HEK293 (cell line): ENCODE measurements around the gene CENPM.

Experiments
- ATF2 ChIP-seq: fragments of 450-650 bp; formaldehyde crosslinking; IDR thresholded peaks from 2 replicates; pipeline ENCODE4 v1.5.1; 2016; ENCODE audit warnings: missing biosample characterization, missing genetic modification characterization, low read depth
- EGR2 ChIP-seq: fragments of 450-650 bp; formaldehyde crosslinking; IDR thresholded peaks from 2 replicates; pipeline ENCODE4 v1.5.1; 2016; ENCODE audit warnings: low read depth, missing biosample characterization, missing genetic modification characterization
- GLIS1 ChIP-seq: fragments of 450-650 bp; formaldehyde crosslinking; IDR thresholded peaks from 2 replicates; pipeline ENCODE4 v1.5.1; 2016; ENCODE audit warnings: missing biosample characterization, missing genetic modification characterization
- IKZF3 ChIP-seq: fragments of 450-650 bp; IDR thresholded peaks from 2 replicates; pipeline ENCODE4 v1.5.0; 2018; ENCODE audit warnings: missing biosample characterization, mild to moderate bottlenecking, missing genetic modification characterization, moderate library complexity
- INSM2 ChIP-seq: fragments of 450-650 bp; formaldehyde crosslinking; IDR thresholded peaks from 2 replicates; pipeline ENCODE4 v1.5.1; 2016; ENCODE audit warnings: missing biosample characterization, missing genetic modification characterization
- KLF1 ChIP-seq: fragments of 450-650 bp; formaldehyde crosslinking; IDR thresholded peaks from 2 replicates; pipeline ENCODE4 v1.5.1; 2016; ENCODE audit warnings: missing biosample characterization, missing genetic modification characterization
- OSR2 ChIP-seq: fragments of 450-650 bp; formaldehyde crosslinking; IDR thresholded peaks from 2 replicates; pipeline ENCODE4 v1.5.1; 2016; ENCODE audit warnings: missing biosample characterization, missing genetic modification characterization
- SETDB1 ChIP-seq: IDR thresholded peaks from one replicate; pipeline ENCODE4 v1.6.1; 2017; ENCODE audit warnings: mild to moderate bottlenecking, low read length, moderate library complexity, mixed read lengths; ENCODE audit not compliant: insufficient read length
- TRIM28 ChIP-seq: IDR thresholded peaks from 2 replicates; pipeline ENCODE4 v1.6.1; 2011; ENCODE audit warnings: low read length, control low read depth, borderline replicate concordance
- ZNF132 ChIP-seq: fragments of 450-650 bp; formaldehyde crosslinking; IDR thresholded peaks from 2 replicates; pipeline ENCODE4 v1.5.1; 2017; ENCODE audit warnings: missing biosample characterization, missing genetic modification characterization, borderline replicate concordance
- ZNF211 ChIP-seq: fragments of 450-650 bp; formaldehyde crosslinking; IDR thresholded peaks from 2 replicates; pipeline ENCODE4 v1.5.1; 2016; ENCODE audit warnings: low read depth, missing biosample characterization, missing genetic modification characterization
- ZNF23 ChIP-seq: fragments of 450-650 bp; formaldehyde crosslinking; IDR thresholded peaks from 2 replicates; pipeline ENCODE4 v1.5.1; 2016; ENCODE audit warnings: missing biosample characterization, missing genetic modification characterization, borderline replicate concordance
- ZNF274 ChIP-seq, 2 experiments: fragments of 200-500 bp in 1 of 2; fragments of 450-650 bp in 1 of 2; sonication (Bioruptor generic) in 1 of 2; formaldehyde crosslinking in 1 of 2; IDR thresholded peaks; 2 replicates each; pipeline versions ENCODE4 v1.5.1 to v1.6.1; 2014 to 2016; ENCODE audit warnings: borderline replicate concordance in 1 of 2, inconsistent platforms in 1 of 2, low read length in 1 of 2, missing biosample characterization in 1 of 2, missing genetic modification characterization in 1 of 2
- ZNF398 ChIP-seq: fragments of 450-650 bp; formaldehyde crosslinking; IDR thresholded peaks from 2 replicates; pipeline ENCODE4 v1.5.1; 2017; ENCODE audit warnings: missing biosample characterization, missing genetic modification characterization
- ZNF404 ChIP-seq: fragments of 450-650 bp; formaldehyde crosslinking; IDR thresholded peaks from 2 replicates; pipeline ENCODE4 v1.5.1; 2017; ENCODE audit warnings: missing biosample characterization, missing genetic modification characterization
- ZNF426 ChIP-seq: fragments of 450-650 bp; formaldehyde crosslinking; IDR thresholded peaks from 2 replicates; pipeline ENCODE4 v1.5.1; 2017; ENCODE audit warnings: missing biosample characterization, missing genetic modification characterization, mild to moderate bottlenecking, inconsistent platforms, moderate library complexity
- ZNF521 ChIP-seq: fragments of 450-650 bp; formaldehyde crosslinking; IDR thresholded peaks from 2 replicates; pipeline ENCODE4 v1.5.1; 2017; ENCODE audit warnings: missing biosample characterization, mild to moderate bottlenecking, missing genetic modification characterization
- ZNF549 ChIP-seq: fragments of 450-650 bp; IDR thresholded peaks from 2 replicates; pipeline ENCODE4 v1.5.1; 2018; ENCODE audit warnings: missing biosample characterization, missing genetic modification characterization, mild to moderate bottlenecking, inconsistent platforms, moderate library complexity
- ZNF561 ChIP-seq: fragments of 450-650 bp; IDR thresholded peaks from 2 replicates; pipeline ENCODE4 v1.5.1; 2018; ENCODE audit warnings: missing biosample characterization, missing genetic modification characterization, borderline replicate concordance
- ZSCAN16 ChIP-seq: fragments of 450-650 bp; formaldehyde crosslinking; IDR thresholded peaks from 2 replicates; pipeline ENCODE4 v1.5.1; 2016; ENCODE audit warnings: missing biosample characterization, missing genetic modification characterization
- ZSCAN30 ChIP-seq: fragments of 450-650 bp; IDR thresholded peaks from 2 replicates; pipeline ENCODE4 v1.5.1; 2018; ENCODE audit warnings: missing biosample characterization, mild to moderate bottlenecking, missing genetic modification characterization, moderate library complexity
- ZSCAN5A ChIP-seq: fragments of 450-650 bp; formaldehyde crosslinking; IDR thresholded peaks from 2 replicates; pipeline ENCODE4 v1.5.1; 2016; ENCODE audit warnings: missing biosample characterization, missing genetic modification characterization
- TF ChIP-seq, protein P1 (sequence below): fragments of 450-650 bp; formaldehyde crosslinking; IDR thresholded peaks from 2 replicates; pipeline ENCODE4 v1.5.1; 2016; ENCODE audit warnings: missing biosample characterization, missing genetic modification characterization
- TF ChIP-seq, protein P2 (sequence below): fragments of 450-650 bp; formaldehyde crosslinking; conservative IDR thresholded peaks from 2 replicates; pipeline ENCODE4 v1.5.1; 2016; ENCODE audit warnings: low read depth, missing biosample characterization, missing genetic modification characterization

Gene CENPM

DNA sequence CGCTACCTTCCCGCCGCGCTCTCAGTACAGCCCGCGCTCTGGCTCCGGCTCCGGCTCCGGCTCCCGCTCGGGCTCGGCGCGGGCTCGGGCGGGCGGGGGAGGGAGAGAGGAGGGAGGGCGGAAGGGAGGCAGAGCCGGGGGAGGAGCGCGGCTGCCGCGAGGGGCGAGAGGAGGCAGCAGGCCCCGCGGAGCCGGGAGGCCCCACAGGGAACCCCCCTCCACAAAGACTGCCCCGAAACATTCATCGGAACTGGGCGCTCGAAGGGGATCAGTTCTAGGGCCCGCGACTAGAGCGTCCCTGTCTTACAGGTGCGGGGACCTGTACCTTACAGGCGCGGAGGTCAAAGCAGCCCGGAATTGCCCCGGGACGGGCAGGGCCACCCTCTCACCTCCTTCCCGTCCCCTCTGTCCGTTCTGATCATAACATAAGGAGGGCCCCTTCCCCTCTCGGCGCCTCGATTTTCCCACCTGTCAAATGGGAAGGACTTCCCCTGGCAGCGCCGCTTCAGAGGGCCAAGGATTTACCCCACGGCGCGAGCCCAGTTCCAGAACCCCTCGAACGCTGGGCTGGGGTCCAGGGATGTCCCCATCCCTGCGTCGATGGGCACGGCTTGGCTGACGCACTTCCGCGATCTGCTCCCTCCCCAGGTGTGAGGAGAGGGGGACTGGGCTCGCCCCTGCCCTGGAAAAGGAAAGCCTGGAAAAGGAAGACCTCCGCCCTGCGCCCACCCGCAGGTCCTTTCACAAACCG, 31.7 kb downstream of the CENPM start, which contains the start of gene SHISA8 (continued):
- TF ChIP-seq ATF2 (tag by site-specific recombination) = no peak
- no peak for TF ChIP-seq ZSCAN30
- no peak for TF ChIP-seq ZSCAN5A (tag by site-specific recombination)
- no peak for TF ChIP-seq GLIS1 (tag by site-specific recombination)
- TF ChIP-seq ZSCAN16 (tag by site-specific recombination) = no peak
- TF ChIP-seq INSM2 (tag by site-specific recombination) = no peak
- TF ChIP-seq ZNF426 (tag by site-specific recombination) = no peak
- TF ChIP-seq OSR2 (tag by site-specific recombination) = no peak
- TF ChIP-seq, protein P1, sequence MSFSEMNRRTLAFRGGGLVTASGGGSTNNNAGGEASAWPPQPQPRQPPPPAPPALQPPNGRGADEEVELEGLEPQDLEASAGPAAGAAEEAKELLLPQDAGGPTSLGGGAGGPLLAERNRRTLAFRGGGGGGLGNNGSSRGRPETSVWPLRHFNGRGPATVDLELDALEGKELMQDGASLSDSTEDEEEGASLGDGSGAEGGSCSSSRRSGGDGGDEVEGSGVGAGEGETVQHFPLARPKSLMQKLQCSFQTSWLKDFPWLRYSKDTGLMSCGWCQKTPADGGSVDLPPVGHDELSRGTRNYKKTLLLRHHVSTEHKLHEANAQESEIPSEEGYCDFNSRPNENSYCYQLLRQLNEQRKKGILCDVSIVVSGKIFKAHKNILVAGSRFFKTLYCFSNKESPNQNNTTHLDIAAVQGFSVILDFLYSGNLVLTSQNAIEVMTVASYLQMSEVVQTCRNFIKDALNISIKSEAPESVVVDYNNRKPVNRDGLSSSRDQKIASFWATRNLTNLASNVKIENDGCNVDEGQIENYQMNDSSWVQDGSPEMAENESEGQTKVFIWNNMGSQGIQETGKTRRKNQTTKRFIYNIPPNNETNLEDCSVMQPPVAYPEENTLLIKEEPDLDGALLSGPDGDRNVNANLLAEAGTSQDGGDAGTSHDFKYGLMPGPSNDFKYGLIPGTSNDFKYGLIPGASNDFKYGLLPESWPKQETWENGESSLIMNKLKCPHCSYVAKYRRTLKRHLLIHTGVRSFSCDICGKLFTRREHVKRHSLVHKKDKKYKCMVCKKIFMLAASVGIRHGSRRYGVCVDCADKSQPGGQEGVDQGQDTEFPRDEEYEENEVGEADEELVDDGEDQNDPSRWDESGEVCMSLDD (tag by site-specific recombination) = no peak
- no peak for TF ChIP-seq IKZF3 (tag by site-specific recombination)
- no peak for TF ChIP-seq ZNF274 (IDR thresholded peaks at IDR 0.05; ENCODE audit: low read length)
- TF ChIP-seq ZNF274 (tag by site-specific recombination; IDR thresholded peaks at IDR 0.05; ENCODE audit: borderline replicate concordance) = no peak
- no peak for TF ChIP-seq ZNF211
- no peak for TF ChIP-seq EGR2 (tag by site-specific recombination)
- TF ChIP-seq ZNF561 (tag by site-specific recombination) = no peak
- TF ChIP-seq KLF1 (tag by site-specific recombination) = no peak
- TF ChIP-seq, protein P2, sequence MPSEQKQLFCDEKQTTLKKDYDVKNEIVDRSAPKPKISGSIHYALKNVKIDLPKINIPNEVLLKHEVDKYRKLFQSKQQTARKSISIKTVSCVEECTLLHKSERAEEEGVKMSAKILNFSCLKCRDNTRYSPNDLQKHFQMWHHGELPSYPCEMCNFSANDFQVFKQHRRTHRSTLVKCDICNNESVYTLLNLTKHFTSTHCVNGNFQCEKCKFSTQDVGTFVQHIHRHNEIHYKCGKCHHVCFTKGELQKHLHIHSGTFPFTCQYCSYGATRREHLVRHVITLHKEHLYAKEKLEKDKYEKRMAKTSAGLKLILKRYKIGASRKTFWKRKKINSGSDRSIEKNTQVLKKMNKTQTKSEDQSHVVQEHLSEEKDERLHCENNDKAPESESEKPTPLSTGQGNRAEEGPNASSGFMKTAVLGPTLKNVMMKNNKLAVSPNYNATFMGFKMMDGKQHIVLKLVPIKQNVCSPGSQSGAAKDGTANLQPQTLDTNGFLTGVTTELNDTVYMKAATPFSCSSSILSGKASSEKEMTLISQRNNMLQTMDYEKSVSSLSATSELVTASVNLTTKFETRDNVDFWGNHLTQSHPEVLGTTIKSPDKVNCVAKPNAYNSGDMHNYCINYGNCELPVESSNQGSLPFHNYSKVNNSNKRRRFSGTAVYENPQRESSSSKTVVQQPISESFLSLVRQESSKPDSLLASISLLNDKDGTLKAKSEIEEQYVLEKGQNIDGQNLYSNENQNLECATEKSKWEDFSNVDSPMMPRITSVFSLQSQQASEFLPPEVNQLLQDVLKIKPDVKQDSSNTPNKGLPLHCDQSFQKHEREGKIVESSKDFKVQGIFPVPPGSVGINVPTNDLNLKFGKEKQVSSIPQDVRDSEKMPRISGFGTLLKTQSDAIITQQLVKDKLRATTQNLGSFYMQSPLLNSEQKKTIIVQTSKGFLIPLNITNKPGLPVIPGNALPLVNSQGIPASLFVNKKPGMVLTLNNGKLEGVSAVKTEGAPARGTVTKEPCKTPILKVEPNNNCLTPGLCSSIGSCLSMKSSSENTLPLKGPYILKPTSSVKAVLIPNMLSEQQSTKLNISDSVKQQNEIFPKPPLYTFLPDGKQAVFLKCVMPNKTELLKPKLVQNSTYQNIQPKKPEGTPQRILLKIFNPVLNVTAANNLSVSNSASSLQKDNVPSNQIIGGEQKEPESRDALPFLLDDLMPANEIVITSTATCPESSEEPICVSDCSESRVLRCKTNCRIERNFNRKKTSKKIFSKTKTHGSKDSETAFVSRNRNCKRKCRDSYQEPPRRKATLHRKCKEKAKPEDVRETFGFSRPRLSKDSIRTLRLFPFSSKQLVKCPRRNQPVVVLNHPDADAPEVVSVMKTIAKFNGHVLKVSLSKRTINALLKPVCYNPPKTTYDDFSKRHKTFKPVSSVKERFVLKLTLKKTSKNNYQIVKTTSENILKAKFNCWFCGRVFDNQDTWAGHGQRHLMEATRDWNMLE (tag by site-specific recombination) = no peak
- TF ChIP-seq ZNF549 (tag by site-specific recombination) = no peak
- peak; percentile 95 for TF ChIP-seq ZNF398 (tag by site-specific recombination)
- TF ChIP-seq SETDB1 = no peak
- no peak for TF ChIP-seq ZNF132 (tag by site-specific recombination)
- TF ChIP-seq TRIM28 = no peak
- no peak for TF ChIP-seq ZNF23 (tag by site-specific recombination)
- no peak for TF ChIP-seq ZNF404 (tag by site-specific recombination)
- TF ChIP-seq ZNF521 (tag by site-specific recombination) = no peak
